NCI-H82 treated with DMSO at 0.1 percent for 48 hours (cell line): ENCODE results near the gene TRIM37.
"Not testable (repeated sequence)": the region's sequence is repeated elsewhere in the genome, so short reads cannot be mapped to it uniquely, and the experiment has no call there.

Source experiments
- DNase-seq: peaks from one replicate; lab custom pipeline; 2025; ENCODE audit not compliant: unreplicated experiment; lab: John Stamatoyannopoulos, UW

The TRIM37 gene

DNA sequence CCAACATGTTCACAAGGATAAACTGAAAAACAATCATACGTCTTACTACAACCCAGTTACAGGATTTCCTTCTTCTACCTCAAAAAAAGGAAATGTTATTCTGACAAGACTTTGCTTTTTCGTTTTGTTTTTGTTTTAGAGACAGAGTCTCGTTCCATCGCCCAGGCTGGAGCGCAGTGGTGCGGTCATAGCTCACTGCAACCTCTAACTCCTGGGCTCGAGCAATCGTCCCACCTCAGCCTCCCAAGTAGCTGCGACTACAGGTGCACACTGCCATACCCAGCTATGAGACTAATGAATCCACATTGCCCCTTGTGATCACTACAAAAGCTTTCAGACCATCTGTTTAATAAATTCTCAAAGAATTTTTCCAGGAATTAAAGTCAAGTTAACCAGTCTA, 8.8 kb upstream of the TRIM37 start:
- no peak for DNase-seq

DNA sequence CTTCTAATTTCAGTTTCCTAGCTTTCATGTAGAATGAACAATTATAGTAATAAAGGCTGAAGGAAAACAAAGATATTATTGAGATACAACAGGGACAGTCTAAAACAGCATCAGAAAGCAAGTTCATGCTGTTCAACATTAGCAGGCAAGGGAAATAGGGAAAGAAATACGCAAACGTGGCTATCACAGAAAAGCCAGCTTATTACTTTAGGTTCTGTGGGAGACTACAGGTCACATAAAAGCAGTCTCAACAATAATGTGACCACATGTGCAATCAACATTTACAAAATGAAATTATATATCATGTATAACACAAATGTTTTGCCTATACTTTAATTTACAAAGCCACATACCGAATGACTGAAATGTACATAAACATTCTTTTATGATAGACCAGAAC, 4.9 kb upstream of the TRIM37 start:
- DNase-seq, result no peak

DNA sequence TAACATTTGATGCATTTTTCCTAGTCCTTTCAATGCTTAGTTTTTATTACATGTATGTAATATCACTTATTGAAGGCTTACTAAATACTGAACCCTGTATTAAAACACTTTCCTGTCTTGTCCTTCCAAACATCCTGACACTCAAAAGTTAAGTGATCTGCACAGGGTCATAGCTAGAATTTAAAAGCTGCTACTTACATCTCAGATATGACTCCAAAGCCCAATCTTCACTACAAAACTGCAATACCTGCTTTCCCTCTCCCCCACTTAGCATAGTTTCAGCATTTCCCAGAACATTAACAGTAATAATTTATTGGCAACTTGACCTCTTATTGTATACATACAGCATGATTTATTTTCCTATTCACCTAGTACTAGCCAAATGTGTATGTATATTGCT, 4.3 kb upstream of the TRIM37 start:
- DNase-seq, result no peak

- DNase-seq, result no peak
Observed at GRCh38 chr17:59108400-59109102, 1.9 kb upstream of the TRIM37 start.

- peak; percentile 48 for DNase-seq
Observed at GRCh38 chr17:59107306-59107670, 608 bp upstream of the TRIM37 start.

DNA sequence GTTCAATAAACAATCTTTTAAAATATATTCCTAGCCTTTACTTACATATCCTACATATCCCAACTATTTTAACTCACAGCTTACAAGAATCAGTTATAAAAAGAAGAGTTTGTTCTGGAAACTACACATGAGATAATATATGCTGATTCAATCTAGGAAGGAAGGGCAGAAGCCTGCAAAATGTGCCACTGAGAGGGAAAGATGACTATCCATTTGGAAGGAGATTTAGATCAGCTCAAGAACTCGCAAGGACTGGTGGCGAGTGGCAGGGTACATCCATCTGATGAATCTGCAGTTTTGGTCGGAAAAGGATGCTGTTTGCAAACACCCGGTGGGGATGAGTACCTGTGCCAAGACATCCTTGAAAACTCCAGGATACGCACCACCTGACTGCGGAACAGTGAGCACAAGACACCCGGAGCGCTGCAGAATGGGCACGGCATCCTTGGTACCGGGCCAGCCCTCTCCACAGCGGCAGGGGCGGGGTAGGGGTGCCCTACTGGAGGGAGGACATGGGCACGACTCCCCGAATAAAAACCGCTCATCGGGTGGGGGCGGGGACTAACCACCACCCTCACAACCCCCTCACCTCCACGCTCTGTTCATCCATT, 723 bp downstream of the TRIM37 start:
- no peak for DNase-seq

- no peak for DNase-seq
Observed at GRCh38 chr17:59101178-59101577, 5.5 kb downstream of the TRIM37 start.

GRCh38 chr17:59097876-59098275, 8.8 kb downstream of the TRIM37 start:
- DNase-seq, result no peak

GRCh38 chr17:59094861-59095530, 11.7 kb downstream of the TRIM37 start:
- no peak for DNase-seq

- DNase-seq, result no peak
Observed at GRCh38 chr17:59093702-59094231, 12.9 kb downstream of the TRIM37 start.

DNA sequence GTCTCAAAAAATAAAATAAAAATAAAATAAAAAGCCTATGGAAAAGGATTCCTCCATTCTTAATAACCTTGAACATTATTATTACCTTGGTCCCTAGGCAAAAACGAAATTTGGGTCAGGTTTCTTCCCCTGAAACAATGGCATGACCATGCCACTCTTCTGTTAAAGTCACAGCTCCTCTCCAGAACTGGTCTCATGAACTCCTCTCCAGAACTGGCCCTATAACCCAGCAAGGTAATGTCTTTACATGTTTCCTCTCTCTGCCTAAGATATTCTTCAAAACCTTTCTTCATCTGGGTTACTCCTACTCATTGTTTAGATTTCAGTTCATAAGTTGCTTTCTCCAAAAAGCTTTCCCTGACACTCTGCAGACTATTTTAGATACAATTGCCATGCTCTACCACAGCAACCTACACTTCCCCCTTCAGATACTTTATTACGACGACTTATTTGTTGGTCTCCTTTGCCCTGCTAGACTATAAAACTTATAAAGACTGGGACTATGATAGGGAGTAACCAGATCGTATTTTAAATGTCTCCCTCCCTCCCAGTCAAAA, 13.5 kb downstream of the TRIM37 start:
- DNase-seq, result no peak

DNA sequence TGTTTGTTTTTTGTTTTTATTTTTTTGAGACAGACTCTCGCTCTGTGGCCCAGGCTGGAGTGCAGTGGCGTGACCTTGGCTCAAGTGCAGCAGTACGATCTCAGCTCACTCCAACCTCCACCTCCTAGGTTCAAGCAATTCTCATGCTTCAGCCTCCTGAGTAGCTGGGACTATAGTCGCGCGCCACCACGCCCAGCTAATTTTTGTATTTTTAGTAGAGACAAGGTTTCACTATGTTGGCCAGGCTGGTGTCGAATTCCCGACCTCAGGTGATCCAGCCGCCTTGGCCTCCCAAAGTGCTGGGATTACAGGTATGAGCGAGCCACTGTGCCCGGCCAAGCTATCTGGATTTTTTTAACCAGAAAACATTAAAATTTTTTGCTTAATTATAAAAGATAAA, 16.1 kb downstream of the TRIM37 start:
- DNase-seq, result not testable (repeated sequence)

- no peak for DNase-seq
Observed at GRCh38 chr17:59084154-59084553, 22.5 kb downstream of the TRIM37 start.

DNA sequence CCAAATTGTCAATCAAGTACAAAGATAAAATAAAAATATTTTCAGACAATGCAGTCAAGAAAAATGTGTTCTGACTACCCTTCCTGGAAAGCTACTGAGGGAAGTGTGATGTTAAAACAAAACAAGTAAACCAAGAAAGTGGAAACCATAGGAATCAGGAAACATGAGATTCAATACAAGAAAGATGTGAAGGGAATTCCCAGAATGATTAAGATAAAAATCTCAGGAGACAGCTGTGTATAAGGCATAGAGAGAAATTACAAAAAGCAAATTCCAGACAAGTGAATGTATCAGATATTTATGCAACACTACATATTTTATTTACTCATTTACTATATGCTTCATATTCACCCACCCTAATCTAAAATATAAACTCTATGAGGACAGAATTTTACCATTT, 32.2 kb downstream of the TRIM37 start:
- no peak for DNase-seq

- no peak for DNase-seq
Observed at GRCh38 chr17:59073972-59074371, 32.7 kb downstream of the TRIM37 start.

- DNase-seq, result no peak
Observed at GRCh38 chr17:59069856-59070255, 36.8 kb downstream of the TRIM37 start.

- no peak for DNase-seq
Observed at GRCh38 chr17:59067756-59068155, 38.9 kb downstream of the TRIM37 start.

GRCh38 chr17:59067340-59067739, 39.3 kb downstream of the TRIM37 start:
- DNase-seq, result no peak

DNA sequence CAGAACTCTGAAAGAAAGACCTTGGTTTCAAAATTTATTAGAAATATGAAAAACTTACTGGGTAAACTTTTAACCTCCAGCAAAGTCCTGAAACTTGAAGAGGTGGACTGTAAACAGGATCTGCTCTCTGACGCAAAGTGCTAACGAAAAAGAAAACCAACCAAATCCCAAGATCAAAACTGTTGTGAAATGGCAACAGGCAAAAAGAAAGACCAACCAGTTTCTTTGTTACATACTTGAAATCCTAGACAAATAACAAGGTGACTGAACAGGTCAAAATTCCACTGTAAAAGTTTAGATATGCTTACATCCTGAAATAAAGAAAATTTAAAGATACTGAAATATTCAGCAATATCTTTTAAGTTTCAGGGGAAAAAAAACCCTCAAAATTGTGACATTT, 44.2 kb downstream of the TRIM37 start:
- DNase-seq, result no peak

- DNase-seq, result no peak
Observed at GRCh38 chr17:59056857-59057256, 49.8 kb downstream of the TRIM37 start.

DNA sequence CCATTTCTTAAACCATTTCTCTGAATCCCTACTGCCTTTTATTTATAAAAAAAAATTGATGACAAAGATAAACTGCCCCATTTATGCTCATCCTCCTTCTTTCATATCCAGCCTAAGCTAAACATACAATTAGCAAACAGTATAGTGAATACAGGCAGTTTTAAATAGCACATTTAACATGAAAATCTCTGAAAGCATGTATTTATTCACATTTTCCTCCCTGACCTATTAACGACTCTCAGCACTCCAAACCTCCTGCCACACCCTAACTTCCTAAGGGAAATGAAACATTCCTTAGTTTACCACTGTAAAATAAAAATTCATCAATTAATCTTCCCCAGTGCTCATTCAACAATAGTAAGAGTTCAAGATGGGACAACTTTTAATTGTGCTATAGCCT, 56.9 kb downstream of the TRIM37 start:
- no peak for DNase-seq

GRCh38 chr17:59047616-59048015, 59.1 kb downstream of the TRIM37 start:
- no peak for DNase-seq
